ENCODE data around the gene C14orf39. TPM values are rescaled to one million over a fixed set of nuclear protein-coding genes. Genes with fewer than 3 reads are reported as not detected.
"Not testable (repeated sequence)": the region's sequence is repeated elsewhere in the genome, so short reads cannot be mapped to it uniquely, and the experiment has no call there.

Gene C14orf39
- total and polyA plus RNA-seq, 2 experiments from 2014 or later = 0.37 TPM; not detected in 1

DNA sequence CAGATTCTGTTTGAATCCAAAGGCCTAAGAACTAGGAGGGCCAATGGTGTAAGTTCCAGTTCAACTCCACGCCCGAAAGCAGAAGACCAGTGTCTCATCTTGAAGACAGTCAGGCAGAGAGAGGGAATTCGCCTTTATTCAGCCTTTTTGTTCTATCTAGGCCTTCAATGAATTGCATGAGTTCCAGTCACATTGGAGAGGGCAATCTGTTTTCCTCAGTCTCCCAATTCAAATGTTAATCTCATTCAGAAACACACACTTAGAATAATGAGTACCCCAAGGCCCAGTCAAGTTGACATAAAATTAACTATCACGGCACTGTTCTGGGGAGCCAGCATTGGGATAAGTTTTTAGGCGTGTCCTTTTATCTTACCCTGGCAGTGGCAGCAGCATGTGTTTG lies 65.8 kb downstream of the C14orf39 start:
- no peaks in the 10 kb centered on the region for H3K9me2 ChIP-seq (replicated peaks; ENCODE audit: insufficient read depth)
- H3K27me3 ChIP-seq = no peaks in the 10 kb centered on the region
- no peak overlapping the region for H2AFZ ChIP-seq
- no peak for DNase-seq (ENCODE audit: low spot score)
- no peaks in the 10 kb centered on the region for H3K79me2 ChIP-seq
- no peaks in the 10 kb centered on the region for H3K4me1 ChIP-seq (ENCODE audit: insufficient read depth)
- TF ChIP-seq, protein P1, sequence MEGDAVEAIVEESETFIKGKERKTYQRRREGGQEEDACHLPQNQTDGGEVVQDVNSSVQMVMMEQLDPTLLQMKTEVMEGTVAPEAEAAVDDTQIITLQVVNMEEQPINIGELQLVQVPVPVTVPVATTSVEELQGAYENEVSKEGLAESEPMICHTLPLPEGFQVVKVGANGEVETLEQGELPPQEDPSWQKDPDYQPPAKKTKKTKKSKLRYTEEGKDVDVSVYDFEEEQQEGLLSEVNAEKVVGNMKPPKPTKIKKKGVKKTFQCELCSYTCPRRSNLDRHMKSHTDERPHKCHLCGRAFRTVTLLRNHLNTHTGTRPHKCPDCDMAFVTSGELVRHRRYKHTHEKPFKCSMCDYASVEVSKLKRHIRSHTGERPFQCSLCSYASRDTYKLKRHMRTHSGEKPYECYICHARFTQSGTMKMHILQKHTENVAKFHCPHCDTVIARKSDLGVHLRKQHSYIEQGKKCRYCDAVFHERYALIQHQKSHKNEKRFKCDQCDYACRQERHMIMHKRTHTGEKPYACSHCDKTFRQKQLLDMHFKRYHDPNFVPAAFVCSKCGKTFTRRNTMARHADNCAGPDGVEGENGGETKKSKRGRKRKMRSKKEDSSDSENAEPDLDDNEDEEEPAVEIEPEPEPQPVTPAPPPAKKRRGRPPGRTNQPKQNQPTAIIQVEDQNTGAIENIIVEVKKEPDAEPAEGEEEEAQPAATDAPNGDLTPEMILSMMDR (IDR thresholded peaks at IDR 0.05; ENCODE audit: poor library complexity) = no peak
- TF ChIP-seq EZH2 (IDR thresholded peaks at IDR 0.05; ENCODE audit: borderline replicate concordance) = no peak
- no peak for TF ChIP-seq EZH2phosphoT487 (IDR thresholded peaks at IDR 0.05; ENCODE audit: low read depth, severe bottlenecking, unreplicated experiment)
- H4K20me1 ChIP-seq (ENCODE audit: insufficient read depth, poor library complexity, severe bottlenecking) = no peaks in the 10 kb centered on the region
- H3K4me2 ChIP-seq = no peak overlapping the region
- H3K9me3 ChIP-seq (ENCODE audit: low read depth) = no peaks in the 10 kb centered on the region
- H3K4me3 ChIP-seq = no peak overlapping the region
- no peak overlapping the region for H3K27ac ChIP-seq
- no peaks in the 10 kb centered on the region for H3K36me3 ChIP-seq (replicated peaks; ENCODE audit: insufficient read depth, low read depth)
- 93% methylated on average over 5 of the region's 5 CpGs for WGBS (ENCODE audit: low lambda C conversion rate, missing lambda C conversion rate)

GRCh38 chr14:60397550-60397949 lies 88.3 kb downstream of the C14orf39 start:
- H4K20me1 ChIP-seq (ENCODE audit: insufficient read depth, poor library complexity, severe bottlenecking); H3K36me3 ChIP-seq (replicated peaks; ENCODE audit: insufficient read depth, low read depth); H3K27ac ChIP-seq; H3K4me2 ChIP-seq; DNase-seq (ENCODE audit: low spot score); H3K27me3 ChIP-seq; H3K79me2 ChIP-seq; H3K4me1 ChIP-seq (ENCODE audit: insufficient read depth); H3K4me3 ChIP-seq; H3K9me3 ChIP-seq (ENCODE audit: low read depth); H3K9me2 ChIP-seq (replicated peaks; ENCODE audit: insufficient read depth); H2AFZ ChIP-seq: not testable (repeated sequence)
- 97% methylated on average over 22 of the region's 22 CpGs for WGBS (ENCODE audit: low lambda C conversion rate, missing lambda C conversion rate)

- no peaks in the 10 kb centered on the region for H3K36me3 ChIP-seq (replicated peaks; ENCODE audit: insufficient read depth, low read depth)
- WGBS (ENCODE audit: low lambda C conversion rate, missing lambda C conversion rate) = 59% methylated on average over 2 of the region's 2 CpGs
- H4K20me1 ChIP-seq (ENCODE audit: insufficient read depth, poor library complexity, severe bottlenecking) = no peaks in the 10 kb centered on the region
- no peaks in the 10 kb centered on the region for H3K9me2 ChIP-seq (replicated peaks; ENCODE audit: insufficient read depth)
- H3K79me2 ChIP-seq = no peaks in the 10 kb centered on the region
- TF ChIP-seq EZH2 (IDR thresholded peaks at IDR 0.05; ENCODE audit: borderline replicate concordance) = no peak
- TF ChIP-seq EZH2phosphoT487 (IDR thresholded peaks at IDR 0.05; ENCODE audit: low read depth, severe bottlenecking, unreplicated experiment) = no peak
- DNase-seq (ENCODE audit: low spot score) = no peak
- no peak overlapping the region for H3K4me2 ChIP-seq
- H3K9me3 ChIP-seq (ENCODE audit: low read depth) = no peaks in the 10 kb centered on the region
- no peak overlapping the region for H2AFZ ChIP-seq
- no peak overlapping the region for H3K27ac ChIP-seq
- H3K4me1 ChIP-seq (ENCODE audit: insufficient read depth) = no peaks in the 10 kb centered on the region
- H3K4me3 ChIP-seq = no peak overlapping the region
- no peaks in the 10 kb centered on the region for H3K27me3 ChIP-seq
Observed at GRCh38 chr14:60396718-60397343, 89.0 kb downstream of the C14orf39 start.

Other genes starting within 250 kb of the C14orf39 start
- gene PPM1A, start 236.8 kb downstream of the C14orf39 start, total RNA-seq = 36.4 and 41.7 TPM in 2 replicates
- gene PPM1A, start 236.8 kb downstream of the C14orf39 start, polyA plus RNA-seq = 16.2 and 24.2 TPM in 2 replicates
- not detected in 2 replicates for gene SIX6, start 23.1 kb upstream of the C14orf39 start, total RNA-seq
- gene SIX6, start 23.1 kb upstream of the C14orf39 start, polyA plus RNA-seq = not detected in 2 replicates
- 6.3 and 6.5 TPM in 2 replicates for gene SIX1, start 163.4 kb upstream of the C14orf39 start, total RNA-seq
- 5.2 and 5.9 TPM in 2 replicates for gene SIX1, start 163.4 kb upstream of the C14orf39 start, polyA plus RNA-seq
- 6.7 and 7.0 TPM in 2 replicates for gene SIX4, start 238.3 kb upstream of the C14orf39 start, total RNA-seq
- gene SIX4, start 238.3 kb upstream of the C14orf39 start, polyA plus RNA-seq = 1.1 and 1.7 TPM in 2 replicates
- gene MNAT1, start 248.7 kb upstream of the C14orf39 start, total RNA-seq = 39.9 and 60.9 TPM in 2 replicates
- 30.0 and 34.4 TPM in 2 replicates for gene MNAT1, start 248.7 kb upstream of the C14orf39 start, polyA plus RNA-seq